Activated T-cell treated with anti-CD3 and anti-CD28 coated beads for 4 hours (primary cell): ENCODE results near the gene ATP6AP1.
A peak's percentile ranks its signal among the peaks of the same experiment; 100 is the strongest.

ENCODE experiments used
- DNase-seq: peaks from one replicate; pipeline ENCODE4 v3.0.0-alpha.2; 2020

The ATP6AP1 gene

GRCh38 chrX:154472685-154473632 is 44.5 kb downstream of the ATP6AP1 start:
- no peak for DNase-seq

DNA sequence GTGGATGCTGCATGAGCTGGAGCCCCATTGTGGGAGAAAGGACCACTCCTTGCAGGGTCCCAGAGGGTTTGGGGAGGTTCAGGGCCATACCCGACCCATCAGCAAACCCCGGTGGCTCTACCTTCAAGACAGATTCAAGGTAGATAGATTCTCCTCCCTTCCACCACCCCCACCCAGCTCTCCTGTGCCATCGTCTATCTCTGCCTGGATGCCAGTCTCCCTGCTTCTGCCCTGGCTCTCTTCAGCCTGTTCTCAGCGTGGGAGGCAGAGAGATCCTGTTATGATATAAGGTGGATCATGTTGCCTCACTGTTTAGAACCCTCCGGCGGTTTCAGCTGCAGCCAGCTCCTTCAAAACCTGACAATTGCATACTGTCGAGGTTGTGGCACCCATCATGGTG is 45.2 kb downstream of the ATP6AP1 start:
- DNase-seq: no peak

DNA sequence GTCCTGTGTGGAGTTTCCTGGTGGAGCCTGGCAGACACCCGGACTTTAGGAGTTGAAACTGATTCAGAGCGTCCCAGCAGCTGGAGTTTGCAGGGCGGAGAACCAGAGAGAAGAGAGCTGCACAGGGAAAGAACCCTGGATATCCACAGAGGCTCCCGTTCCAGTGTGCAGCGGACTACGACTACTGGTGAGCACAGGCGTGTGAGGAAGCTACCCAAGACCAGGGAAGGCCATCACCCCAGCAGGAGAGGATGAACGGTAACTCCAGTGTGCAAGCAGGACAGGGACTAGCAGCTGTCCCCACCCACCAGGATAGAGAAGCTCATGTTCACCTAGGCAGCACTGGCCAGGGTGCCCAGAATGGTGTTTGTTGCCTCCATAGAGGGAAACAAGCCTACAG is 48.3 kb downstream of the ATP6AP1 start:
- DNase-seq: no peak

DNA sequence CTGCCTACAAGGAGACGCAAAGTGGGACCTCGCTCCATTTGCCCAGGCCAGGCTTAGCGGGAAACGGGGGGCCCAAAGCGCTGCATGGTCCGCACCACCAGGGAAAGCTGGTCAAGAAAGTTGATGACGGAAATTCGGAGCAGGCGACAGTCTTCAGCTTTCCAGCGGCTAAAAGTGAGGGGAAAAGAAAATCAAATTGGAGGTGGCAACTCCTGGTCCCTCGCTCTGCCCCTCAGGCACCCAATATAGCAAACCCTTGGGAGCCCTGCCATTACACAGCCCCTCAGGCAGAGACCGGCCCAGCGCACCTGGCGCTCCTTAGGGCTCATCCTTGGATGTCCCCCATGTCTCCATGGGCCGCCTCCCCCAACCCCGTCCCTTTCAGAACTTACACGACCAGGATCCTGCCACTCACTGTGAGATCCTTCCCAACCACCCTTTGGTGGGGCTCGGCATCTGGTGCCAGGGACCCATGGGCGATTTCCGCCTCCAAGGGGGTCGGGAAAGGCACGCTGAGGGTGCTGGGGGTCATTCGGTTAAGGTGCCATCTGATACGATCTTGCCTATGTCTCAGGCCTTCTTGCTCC is 49.5 kb downstream of the ATP6AP1 start:
- no peak for DNase-seq

DNA sequence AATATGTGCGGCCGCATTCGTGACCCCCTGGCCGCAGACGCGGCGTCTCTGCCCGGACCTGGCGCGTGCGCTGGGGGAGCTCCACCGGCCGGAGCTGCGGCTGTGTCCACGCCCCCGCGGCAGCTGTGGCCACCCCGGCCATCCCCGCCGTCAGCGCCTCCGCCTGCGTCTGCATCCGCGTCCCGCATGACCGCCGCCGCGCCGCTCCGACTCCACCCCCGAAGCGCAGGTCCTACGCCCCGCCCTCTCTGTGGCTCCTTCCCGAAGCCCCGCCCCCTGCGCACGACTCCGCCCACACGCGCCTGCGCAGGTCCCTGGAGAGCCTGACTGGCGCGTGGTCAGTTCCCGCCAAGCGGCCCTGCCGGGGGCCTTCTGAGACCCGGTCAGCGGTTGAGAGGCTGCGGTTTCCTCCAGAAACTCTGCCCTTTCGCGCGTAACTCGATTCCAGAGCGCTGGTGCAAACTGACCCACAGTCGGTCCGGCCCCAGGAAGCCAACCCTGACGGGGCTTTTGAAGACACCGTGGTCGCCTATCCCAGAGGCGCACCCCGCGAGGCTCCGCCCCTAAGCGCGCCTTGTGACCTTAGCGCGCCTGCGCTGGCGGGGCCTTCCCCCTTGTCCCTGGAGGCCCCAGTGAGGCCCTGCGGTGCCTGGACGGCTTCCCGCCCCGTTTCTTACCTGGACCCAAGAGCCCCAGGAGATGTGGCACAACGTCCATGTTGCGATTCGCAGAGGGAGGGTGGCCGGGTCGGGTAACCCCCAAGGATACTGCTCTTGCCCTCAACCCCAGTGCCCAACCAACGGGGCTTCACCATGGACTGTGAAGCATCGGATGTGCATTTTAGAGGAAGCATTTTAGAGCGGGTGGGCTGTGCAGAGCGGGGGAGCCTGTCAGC is 50.5 kb downstream of the ATP6AP1 start, which contains the start of gene LAGE3:
LAGE3 (minus strand) TSS at position 554 of the 895 bp plus-strand sequence; CDS start at position 188, 366 bp downstream.
- peak; percentile 93 for DNase-seq

DNA sequence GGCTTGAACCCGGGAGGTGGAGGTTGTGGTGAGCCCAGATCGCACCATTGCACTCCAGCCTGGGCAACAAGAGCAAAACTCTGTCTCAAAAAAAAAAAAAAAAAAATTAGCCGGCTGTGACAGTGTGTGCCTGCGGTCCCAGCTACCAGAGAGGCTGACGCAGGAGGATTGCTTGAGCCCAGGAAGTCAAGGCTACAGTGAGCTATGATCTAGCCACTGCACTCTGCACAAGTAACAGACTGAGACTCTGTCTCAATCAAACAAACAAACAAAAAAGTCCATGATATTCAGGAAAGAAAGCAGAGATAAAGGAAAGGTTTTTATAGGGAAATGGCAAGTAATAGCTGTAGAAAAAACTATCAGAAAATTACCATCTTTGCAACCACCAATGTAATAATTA is 52.7 kb downstream of the ATP6AP1 start:
- DNase-seq: no peak

- DNase-seq: no peak
Measured at GRCh38 chrX:154481911-154482601, 53.6 kb downstream of the ATP6AP1 start.

DNA sequence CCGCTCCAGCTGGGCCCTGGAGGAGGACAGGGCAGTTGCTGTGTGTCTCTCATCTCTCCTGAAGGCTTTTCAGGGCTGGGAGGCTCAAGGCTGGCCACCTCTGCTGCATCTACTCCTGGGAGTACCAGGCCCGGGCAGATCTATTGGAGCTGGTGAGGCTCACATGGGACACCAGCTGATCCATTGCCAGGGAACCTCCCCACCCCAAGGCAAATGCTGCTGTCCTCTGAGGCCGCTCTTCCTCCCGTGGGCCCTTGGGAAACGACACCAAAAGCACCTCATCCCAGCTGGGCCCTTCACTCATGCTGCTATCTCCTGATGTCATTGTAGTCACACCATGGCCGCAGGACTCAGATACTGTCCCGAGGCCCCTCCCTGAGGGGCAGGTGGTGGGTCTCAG is 54.3 kb downstream of the ATP6AP1 start:
- DNase-seq: no peak

- DNase-seq: no peak
Measured at GRCh38 chrX:154483325-154483724, 54.8 kb downstream of the ATP6AP1 start.

- DNase-seq: no peak
Measured at GRCh38 chrX:154484255-154485149, 56.0 kb downstream of the ATP6AP1 start.

GRCh38 chrX:154485150-154486051 is 56.9 kb downstream of the ATP6AP1 start:
- DNase-seq: no peak

GRCh38 chrX:154486052-154486395 is 57.5 kb downstream of the ATP6AP1 start:
- DNase-seq: no peak
